SK-N-SH treated with all-trans-retinoic acid at 6 μM for 48 hours (cell line): ENCODE results near the gene OXA1L.

Source experiments
- BACH2 ChIP-seq: fragments of 250-450 bp; sonication (Bioruptor Pico); IDR thresholded peaks from 2 replicates; pipeline ENCODE4 v1.9.0; 2021; ENCODE audit warnings: mild to moderate bottlenecking, borderline replicate concordance
- PPARA ChIP-seq: fragments of 250-450 bp; sonication (Bioruptor Pico); IDR thresholded peaks from 2 replicates; pipeline ENCODE4 v1.5.0; 2020; ENCODE audit warnings: mild to moderate bottlenecking, borderline replicate concordance
- SNAI2 ChIP-seq: fragments of 250-450 bp; sonication (Bioruptor Pico); IDR thresholded peaks from 2 replicates; pipeline ENCODE4 v1.5.0; 2020; ENCODE audit warnings: mild to moderate bottlenecking, moderate library complexity
- ZFP30 ChIP-seq: fragments of 450-650 bp; formaldehyde crosslinking; IDR thresholded peaks from 2 replicates; pipeline ENCODE4 v1.5.0; 2022; ENCODE audit warnings: mild to moderate bottlenecking, moderate library complexity
- TF ChIP-seq, protein P1 (sequence below): fragments of 250-450 bp; sonication (Bioruptor Pico); IDR thresholded peaks from 2 replicates; pipeline ENCODE4 v1.5.1; 2021; ENCODE audit warnings: mild to moderate bottlenecking, moderate library complexity

DNA sequence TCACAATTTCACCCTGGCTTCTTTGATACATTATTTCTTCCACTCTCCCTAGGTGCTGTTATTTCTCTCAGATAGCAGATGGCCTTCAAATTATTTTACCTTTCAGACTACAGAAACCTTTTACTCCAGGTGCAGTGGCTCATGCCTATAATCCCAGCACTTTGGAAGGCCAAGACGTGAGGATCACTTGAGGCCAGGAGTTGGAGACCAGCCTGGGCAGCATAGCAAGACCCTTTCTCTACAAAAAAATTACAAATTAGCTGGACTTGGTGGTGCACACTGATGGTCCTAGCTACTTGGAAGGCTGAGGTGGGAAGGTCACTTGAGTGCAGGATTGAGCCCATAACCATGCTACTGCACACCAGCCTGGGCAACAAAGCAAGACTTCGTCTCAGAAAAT, 25.7 kb downstream of the OXA1L start:
- no peak for TF ChIP-seq ZFP30 (CRISPR knock-in tag)
- no peak for TF ChIP-seq BACH2 (CRISPR knock-in tag)
- no peak for TF ChIP-seq SNAI2 (CRISPR knock-in tag)
- TF ChIP-seq, protein P1, sequence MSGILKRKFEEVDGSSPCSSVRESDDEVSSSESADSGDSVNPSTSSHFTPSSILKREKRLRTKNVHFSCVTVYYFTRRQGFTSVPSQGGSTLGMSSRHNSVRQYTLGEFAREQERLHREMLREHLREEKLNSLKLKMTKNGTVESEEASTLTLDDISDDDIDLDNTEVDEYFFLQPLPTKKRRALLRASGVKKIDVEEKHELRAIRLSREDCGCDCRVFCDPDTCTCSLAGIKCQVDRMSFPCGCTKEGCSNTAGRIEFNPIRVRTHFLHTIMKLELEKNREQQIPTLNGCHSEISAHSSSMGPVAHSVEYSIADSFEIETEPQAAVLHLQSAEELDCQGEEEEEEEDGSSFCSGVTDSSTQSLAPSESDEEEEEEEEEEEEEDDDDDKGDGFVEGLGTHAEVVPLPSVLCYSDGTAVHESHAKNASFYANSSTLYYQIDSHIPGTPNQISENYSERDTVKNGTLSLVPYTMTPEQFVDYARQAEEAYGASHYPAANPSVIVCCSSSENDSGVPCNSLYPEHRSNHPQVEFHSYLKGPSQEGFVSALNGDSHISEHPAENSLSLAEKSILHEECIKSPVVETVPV (CRISPR knock-in tag): no peak
- TF ChIP-seq PPARA (CRISPR knock-in tag): no peak
